ENCODE measurements around the gene GRIN2D. TPM values are rescaled to one million over a fixed set of nuclear protein-coding genes. Genes with fewer than 3 reads are reported as not detected.
A peak's percentile ranks its signal among the peaks of the same experiment; 100 is the strongest.
"Not testable (repeated sequence)": the region's sequence is repeated elsewhere in the genome, so short reads cannot be mapped to it uniquely, and the experiment has no call there.

Gene GRIN2D
- total and polyA plus RNA-seq, 5 experiments from 2014 or later: 0.08 to 0.11 TPM; not detected in 3

DNA sequence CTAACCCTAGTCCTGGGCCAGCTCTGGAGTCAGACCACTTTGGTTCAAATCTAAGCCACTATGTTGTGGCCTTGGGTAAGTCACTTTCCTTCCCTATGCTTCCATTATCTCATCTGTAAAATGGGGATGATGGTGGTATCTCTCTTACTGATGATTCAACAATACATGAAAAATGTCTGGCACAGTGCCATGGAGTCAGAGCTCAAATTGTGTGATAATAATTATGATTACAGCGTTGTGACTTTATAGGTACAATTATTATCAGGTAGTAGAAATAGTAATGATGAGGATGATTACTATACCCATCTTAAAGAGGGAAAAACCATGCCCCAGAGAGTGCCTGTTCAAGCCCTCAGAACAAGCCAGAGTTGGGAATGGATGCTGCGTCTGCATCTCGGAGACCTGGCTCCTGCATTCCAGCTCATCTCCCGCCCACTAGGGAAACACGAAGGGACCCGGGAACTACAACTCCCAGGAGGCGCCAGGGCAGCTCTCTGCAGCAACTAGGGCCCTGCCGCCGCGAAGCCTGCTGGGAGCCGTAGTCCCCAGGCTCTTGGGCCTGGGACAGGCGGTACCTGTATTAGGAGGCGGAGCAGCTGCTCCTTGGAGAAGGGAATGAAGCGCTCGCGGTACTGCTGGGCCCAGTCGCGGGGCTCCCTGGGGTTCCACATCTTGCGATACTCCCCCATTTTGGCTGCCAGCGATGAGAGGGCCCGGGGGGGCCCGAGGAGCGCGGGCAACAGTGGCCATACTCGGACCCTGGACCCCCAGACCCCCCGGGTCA is 30.6 kb upstream of the GRIN2D start:
- POLR2A ChIA-PET: interaction anchor here (0.6 to 3.2 kb wide), 12 partner anchors 11 to 1203 kb away, joined by 3 to 39 read pairs (median 5); partner anchors contain the start of genes KDELR1 and ZSWIM9
- Mint-ChIP-seq H3K27me3 (no peaks in the 10 kb centered on the region), H3K4me1 (peaks cover 11 to 26% (median 16%) of the 10 kb centered on the region in 4 donors), H3K4me3 (peak overlapping the region; percentile 79 to 95 (median 89)), H3K9me3 (no peaks in the 10 kb centered on the region), H3K27ac (peak overlapping the region; percentile 25 to 99 (median 96)), H3K36me3 (peaks cover 0 to 19% (median 0%) of the 10 kb centered on the region in 3 donors)
- DNase-seq (peak; percentile 80 to 93 (median 86)), ATAC-seq (peak; percentile 60 to 66)

DNA sequence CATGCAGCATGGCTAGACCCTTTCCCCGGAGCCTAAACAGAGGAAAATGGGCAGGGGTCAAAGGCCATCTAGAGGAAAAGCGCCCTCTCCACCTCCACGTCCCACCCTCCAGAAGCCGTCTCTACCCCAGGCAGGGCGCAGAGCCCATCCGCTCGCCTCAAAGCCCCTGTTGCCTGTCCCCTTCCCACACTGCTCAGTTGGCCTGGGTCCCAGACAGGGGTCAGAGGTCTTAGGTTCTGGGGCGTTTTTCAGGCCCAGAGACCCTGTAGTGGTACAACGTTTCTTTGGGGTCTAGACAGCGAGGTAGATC is 30.0 kb upstream of the GRIN2D start:
- H3K9me3 Mint-ChIP-seq: no peaks in the 10 kb centered on the region
- no peaks in the 10 kb centered on the region for H3K27me3 Mint-ChIP-seq
- POLR2A ChIA-PET: interaction anchor here (0.6 to 3.2 kb wide), 20 partner anchors 12 to 1513 kb away, joined by 3 to 39 read pairs (median 4); partner anchors contain the start of genes AKT1S1, CARD8, EMP3 and GYS1
- peaks cover 10 to 26% (median 16%) of the 10 kb centered on the region in 4 donors for H3K4me1 Mint-ChIP-seq
- DNase-seq: peak in 2 of 10 donors; percentile 16 to 20
- H3K4me3 Mint-ChIP-seq: peak overlapping the region; percentile 79 to 95 (median 89)
- H3K27ac Mint-ChIP-seq: peak overlapping the region; percentile 93 to 99 (median 96)
- peak in 1 of 2 donors; percentile 17 for ATAC-seq
- peaks cover 0 to 17% (median 0%) of the 10 kb centered on the region in 3 donors for H3K36me3 Mint-ChIP-seq

DNA sequence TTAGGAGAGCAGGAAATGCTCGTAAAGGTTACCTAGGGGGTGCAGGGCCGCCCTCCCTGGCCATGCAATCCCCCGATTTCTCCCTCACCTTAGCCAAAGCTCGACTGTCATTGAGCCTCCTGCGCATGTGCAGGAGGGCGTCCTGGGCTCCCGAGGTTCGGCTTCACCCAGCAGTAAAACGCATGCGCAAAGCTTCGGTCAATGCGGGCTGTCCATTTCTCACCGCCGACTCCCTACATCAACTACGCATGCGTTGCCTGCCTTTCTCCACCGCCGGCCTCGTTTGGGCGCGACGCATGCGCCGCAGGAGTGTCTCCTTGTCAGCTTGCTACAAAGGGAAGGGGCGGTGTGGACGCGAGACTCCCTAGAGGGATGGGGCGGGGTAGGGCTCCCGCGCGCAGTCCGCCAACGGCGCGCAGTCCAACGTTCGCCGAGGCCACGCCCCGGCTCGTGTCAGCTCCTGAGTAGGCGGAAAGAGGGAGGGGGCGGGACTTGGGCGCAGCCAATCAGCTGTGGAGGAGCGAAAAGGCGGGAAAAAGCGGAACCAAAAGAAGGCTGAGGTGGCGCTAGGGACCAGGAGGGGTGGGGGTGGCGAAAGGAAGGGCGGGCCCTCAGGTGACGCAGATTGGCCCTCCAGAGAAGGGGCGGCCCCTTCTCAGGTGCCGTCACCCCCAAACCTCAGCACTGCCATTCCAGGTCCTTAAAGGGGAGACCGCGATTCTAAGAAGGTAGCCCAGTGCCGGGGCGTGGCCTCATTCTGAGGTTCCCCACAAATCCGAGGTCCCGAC is 29.5 kb upstream of the GRIN2D start, which contains the start of the genes SYNGR4 and TMEM143:
SYNGR4 (plus strand) TSS at position 558 of the 788 bp plus-strand sequence. CDS start 1,476 bp downstream, outside the sequence.
TMEM143 (minus strand) TSS at position 131 of the 788 bp plus-strand sequence; CDS start at position 111, 20 bp downstream.
- Mint-ChIP-seq H3K27me3 (no peaks in the 10 kb centered on the region), H3K27ac (peak within 1 kb of the TSS; percentile 93 to 99 (median 96)), H3K4me3 (peak within 1 kb of the TSS; percentile 79 to 95 (median 89)), H3K4me1 (peaks cover 10 to 26% (median 16%) of the 10 kb centered on the region in 4 donors), H3K36me3 (peaks cover 0 to 11% (median 0%) of the 10 kb centered on the region in 3 donors), H3K9me3 (no peaks in the 10 kb centered on the region)
- DNase-seq (peak; percentile 92 to 100 (median 98)), ATAC-seq (peak; percentile 87)
- POLR2A ChIA-PET: interaction anchor here (0.6 to 3.2 kb wide), 23 partner anchors 11 to 1513 kb away, joined by 3 to 39 read pairs (median 4); partner anchors contain the start of genes AKT1S1, CARD8, EMP3 and GYS1

DNA sequence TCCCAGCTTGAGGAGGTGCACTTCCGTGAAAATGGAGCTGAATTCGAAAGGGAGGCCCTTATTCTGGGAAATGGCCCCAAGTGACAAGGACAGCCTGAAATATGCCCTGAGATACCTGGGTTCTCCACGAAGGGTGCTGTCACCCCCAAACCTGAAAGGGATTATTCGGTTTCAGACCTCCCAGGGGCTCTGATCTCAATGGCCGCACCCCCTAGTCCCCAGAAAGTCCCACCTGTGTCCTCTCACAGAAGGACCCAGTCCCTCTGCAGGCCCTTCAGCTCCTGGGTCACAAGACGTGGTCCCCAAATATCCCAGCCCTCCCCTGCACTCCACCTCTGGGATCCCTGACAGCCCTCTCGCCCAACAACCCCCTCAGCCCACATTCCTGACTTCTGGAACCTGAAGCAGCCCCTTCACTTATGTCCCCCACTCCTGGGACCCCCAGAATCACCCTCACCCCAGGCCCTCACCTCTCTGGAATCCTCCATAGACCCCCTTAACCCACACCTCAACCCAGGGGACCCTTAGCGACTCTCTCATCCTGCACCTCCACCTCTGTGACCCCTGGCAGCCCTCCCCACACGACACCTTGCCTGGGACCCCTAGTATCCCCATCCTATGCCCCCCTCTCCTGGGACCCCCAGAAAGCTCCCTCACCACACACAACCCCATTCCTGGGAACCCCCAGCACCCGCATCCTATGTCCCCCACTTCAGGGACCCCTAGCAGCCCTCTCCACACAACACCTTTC is 28.7 kb upstream of the GRIN2D start:
- no peaks in the 10 kb centered on the region for H3K27me3 Mint-ChIP-seq
- peak in 1 of 10 donors; percentile 65 for DNase-seq
- peaks cover 10 to 26% (median 16%) of the 10 kb centered on the region in 4 donors for H3K4me1 Mint-ChIP-seq
- H3K9me3 Mint-ChIP-seq: no peaks in the 10 kb centered on the region
- peak in 1 of 2 donors; percentile 7 for ATAC-seq
- H3K27ac Mint-ChIP-seq: peak overlapping the region; percentile 93 to 99 (median 96)
- POLR2A ChIA-PET: interaction anchor here (0.7 to 3.2 kb wide), 16 partner anchors 13 to 1512 kb away, joined by 3 to 39 read pairs (median 5); partner anchors contain the start of genes AKT1S1, CARD8, EMP3 and GYS1
- peak overlapping the region; percentile 79 to 95 (median 89) for H3K4me3 Mint-ChIP-seq
- H3K36me3 Mint-ChIP-seq: peaks cover 0 to 4% (median 0%) of the 10 kb centered on the region in 3 donors

DNA sequence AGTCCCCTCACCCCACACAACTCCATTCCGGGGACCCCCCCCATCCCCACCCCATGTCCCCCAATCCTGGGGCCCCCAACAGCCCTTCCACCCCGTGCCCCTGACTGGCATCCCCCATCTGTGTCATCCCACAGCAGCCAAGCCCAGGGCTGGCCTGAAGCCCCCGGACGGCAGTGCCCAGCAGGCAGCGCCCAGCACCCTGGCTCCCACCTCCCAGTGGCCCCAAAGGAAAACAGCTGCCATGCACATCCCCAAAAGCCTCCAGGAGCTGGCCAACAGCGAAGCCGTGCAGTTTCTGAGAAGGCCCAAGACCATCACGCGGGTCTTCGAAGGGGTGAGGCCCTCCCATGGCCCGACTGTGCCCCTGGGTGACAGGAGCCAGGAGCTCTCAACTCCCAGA is 27.9 kb upstream of the GRIN2D start:
- H3K9me3 Mint-ChIP-seq: no peaks in the 10 kb centered on the region
- H3K27ac Mint-ChIP-seq: peak overlapping the region in 2 of 10 donors; percentile 38 to 94
- H3K36me3 Mint-ChIP-seq: no peaks in the 10 kb centered on the region
- no peak for ATAC-seq
- H3K4me3 Mint-ChIP-seq: no peak overlapping the region
- H3K4me1 Mint-ChIP-seq: peaks cover 10 to 26% (median 16%) of the 10 kb centered on the region in 4 donors
- POLR2A ChIA-PET: no interaction called here
- H3K27me3 Mint-ChIP-seq: no peaks in the 10 kb centered on the region
- DNase-seq: peak in 1 of 10 donors; percentile 65

DNA sequence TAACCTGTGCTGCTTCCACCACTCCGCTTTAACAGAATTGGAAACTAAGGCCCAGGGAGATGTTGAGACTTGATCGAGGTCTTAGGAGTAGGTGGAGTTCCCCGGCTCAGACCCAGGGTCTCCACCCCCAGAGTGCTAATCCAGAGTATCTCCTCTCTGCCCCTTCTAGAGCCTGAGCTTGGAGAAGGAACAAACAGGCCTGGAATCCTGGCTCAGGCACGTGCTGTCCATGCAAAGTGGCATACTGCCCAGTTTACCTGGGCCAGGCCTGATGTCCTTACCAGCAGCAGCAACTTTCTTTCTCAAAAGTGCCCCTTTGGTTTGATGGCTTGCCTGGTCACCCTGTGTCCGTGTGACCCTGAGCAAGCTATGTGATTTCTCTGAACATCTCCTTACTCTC is 25.6 kb upstream of the GRIN2D start:
- Mint-ChIP-seq H3K36me3 (no peaks in the 10 kb centered on the region), H3K27me3 (no peaks in the 10 kb centered on the region), H3K27ac (peak overlapping the region in 2 of 10 donors; percentile 38 to 43), H3K4me1 (peaks cover 8 to 24% (median 11%) of the 10 kb centered on the region in 4 donors), H3K4me3 (no peak overlapping the region), H3K9me3 (no peaks in the 10 kb centered on the region)
- POLR2A ChIA-PET: no interaction called here
- ATAC-seq: no peak
- DNase-seq: no peak

DNA sequence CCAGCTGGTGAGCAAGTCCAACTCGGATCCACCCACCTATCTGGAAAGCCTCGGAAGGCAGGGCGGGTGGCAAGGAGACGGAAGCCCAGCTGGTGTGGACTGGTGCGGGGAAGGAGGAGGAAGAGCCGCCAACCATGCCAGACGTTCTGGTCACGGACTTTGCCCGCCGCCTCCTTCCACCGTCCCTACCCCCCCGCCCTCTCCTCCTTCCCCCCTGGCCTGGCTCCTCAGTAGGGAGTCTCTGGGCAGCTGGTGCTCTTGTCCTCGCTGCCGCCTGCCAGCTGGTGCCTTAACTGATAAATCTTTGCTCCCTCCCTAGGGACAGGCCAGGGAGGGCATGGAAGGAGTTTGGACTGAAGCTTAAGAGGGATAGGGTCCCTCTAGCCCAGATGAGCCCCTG is 24.5 kb upstream of the GRIN2D start:
- no peak for ATAC-seq
- no peak for DNase-seq
- Mint-ChIP-seq H3K27me3 (no peaks in the 10 kb centered on the region), H3K36me3 (no peaks in the 10 kb centered on the region), H3K4me3 (no peak overlapping the region), H3K27ac (peak overlapping the region in 1 of 10 donors; percentile 29), H3K4me1 (peaks cover 3 to 13% (median 7%) of the 10 kb centered on the region in 4 donors), H3K9me3 (no peaks in the 10 kb centered on the region)
- POLR2A ChIA-PET: no interaction called here

DNA sequence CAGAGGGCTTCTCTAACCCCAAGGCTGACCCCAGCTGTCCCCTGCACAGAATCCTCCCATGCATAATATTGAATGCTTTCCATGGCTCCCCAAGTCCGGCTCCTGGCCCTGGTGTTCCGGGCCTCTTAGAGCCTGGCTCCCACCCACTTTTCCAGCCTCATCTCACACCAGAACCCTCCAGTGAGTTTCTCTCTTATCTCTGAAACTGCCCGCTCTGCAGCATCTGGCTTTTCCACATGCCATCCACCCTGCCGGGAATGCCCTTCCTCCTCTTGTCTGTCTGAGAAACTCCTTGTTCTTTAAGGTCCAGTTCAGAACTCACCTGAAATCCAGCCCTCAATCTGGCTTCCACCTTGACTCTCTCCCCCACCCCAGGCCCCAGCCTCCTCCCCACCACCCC is 22.5 kb upstream of the GRIN2D start:
- no peak for DNase-seq
- H3K36me3 Mint-ChIP-seq: no peaks in the 10 kb centered on the region
- ATAC-seq: no peak
- H3K4me3 Mint-ChIP-seq: no peak overlapping the region
- no peaks in the 10 kb centered on the region for H3K27me3 Mint-ChIP-seq
- no peaks in the 10 kb centered on the region for H3K9me3 Mint-ChIP-seq
- peak overlapping the region in 1 of 10 donors; percentile 4 for H3K27ac Mint-ChIP-seq
- H3K4me1 Mint-ChIP-seq: no peaks in the 10 kb centered on the region
- POLR2A ChIA-PET: interaction anchor here (0.7 kb wide), 1 partner anchor 14 kb away, joined by 3 read pairs; no protein-coding TSS in a partner anchor

DNA sequence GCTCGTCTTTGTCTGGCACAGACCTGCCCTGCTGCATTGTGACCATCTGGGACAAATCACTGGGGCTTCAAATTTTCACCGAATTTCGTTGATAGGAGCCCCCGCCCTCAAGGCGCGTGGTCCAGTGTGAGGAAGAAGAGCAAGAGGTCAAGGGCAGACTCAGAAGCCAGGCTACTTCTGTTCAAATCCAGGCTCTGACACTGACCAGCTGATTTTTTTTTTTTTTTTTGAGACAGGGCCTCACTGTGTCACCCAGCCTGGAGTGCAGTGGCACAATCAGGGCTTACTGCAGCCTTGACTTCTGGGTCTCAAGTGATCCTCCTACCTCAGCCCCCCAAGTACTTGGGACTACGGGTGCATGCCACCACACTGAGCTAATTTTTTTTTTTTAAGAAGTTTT is 22.1 kb upstream of the GRIN2D start:
- no peak overlapping the region for H3K27ac Mint-ChIP-seq
- no peaks in the 10 kb centered on the region for H3K36me3 Mint-ChIP-seq
- POLR2A ChIA-PET: interaction anchor here (0.7 kb wide), 1 partner anchor 14 kb away, joined by 3 read pairs; no protein-coding TSS in a partner anchor
- peaks cover 0 to 3% (median 0%) of the 10 kb centered on the region in 4 donors for H3K4me1 Mint-ChIP-seq
- no peaks in the 10 kb centered on the region for H3K27me3 Mint-ChIP-seq
- H3K4me3 Mint-ChIP-seq: no peak overlapping the region
- no peaks in the 10 kb centered on the region for H3K9me3 Mint-ChIP-seq
- no peak for DNase-seq
- no peak for ATAC-seq

DNA sequence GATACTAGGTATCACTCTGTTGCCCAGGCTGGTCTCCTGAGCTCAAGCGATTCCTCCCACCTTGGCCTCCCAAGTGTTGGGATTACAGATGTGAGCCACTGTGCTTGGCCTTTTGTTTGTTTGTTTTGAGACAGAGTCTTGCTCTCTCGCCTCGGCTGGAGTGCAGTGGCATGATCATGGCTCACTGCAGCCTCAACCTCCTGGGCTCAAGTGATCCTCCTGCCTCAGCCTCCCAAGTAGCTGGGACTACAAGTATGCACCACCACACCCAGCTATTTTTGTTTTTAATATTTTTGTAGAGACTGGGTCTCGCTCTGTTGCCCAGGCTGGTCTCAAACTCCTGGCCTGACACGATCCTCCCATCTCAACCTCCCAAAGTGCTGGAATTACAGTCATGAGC is 21.7 kb upstream of the GRIN2D start:
- H3K4me3 Mint-ChIP-seq, H3K27me3 Mint-ChIP-seq, H3K36me3 Mint-ChIP-seq, ATAC-seq, DNase-seq, H3K9me3 Mint-ChIP-seq, H3K27ac Mint-ChIP-seq, POLR2A ChIA-PET, H3K4me1 Mint-ChIP-seq: not testable (repeated sequence)

DNA sequence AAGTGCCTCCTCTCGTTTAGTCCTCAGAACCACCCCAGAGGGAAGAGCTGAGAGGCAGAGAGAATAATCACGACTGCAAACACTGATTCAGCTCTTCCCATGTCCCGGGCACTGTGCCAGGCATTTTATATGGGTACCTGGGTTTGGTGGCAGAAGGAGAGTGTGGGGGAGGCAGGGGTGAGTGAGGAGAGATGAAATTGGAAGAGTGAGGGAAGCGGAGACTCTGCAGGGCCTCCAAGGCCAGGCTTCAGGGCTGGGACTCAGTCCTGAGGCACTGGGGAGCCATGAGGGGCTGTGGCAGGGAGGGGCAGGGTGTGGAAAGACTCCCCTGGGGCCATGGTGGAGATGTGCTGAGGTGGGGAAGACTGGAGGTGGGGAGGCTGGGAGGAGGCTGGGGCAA is 20.6 kb upstream of the GRIN2D start:
- Mint-ChIP-seq H3K27me3 (no peaks in the 10 kb centered on the region), H3K27ac (no peak overlapping the region)

DNA sequence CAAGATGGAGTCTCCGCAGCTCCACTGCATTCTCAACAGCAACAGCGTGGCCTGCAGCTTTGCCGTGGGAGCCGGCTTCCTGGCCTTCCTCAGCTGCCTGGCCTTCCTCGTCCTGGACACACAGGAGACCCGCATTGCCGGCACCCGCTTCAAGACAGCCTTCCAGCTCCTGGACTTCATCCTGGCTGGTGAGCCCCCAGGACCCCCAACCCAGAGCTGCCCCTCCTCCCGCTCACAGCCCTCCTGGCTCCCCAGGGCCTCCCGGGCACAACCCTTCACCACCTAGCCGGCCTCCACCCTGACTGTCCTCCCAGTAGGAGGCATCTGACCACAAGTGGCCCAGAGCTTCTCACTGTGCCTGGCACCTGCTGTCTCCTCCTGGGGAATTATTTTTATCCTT is 19.9 kb upstream of the GRIN2D start:
- Mint-ChIP-seq H3K4me3 (no peak overlapping the region), H3K9me3 (no peaks in the 10 kb centered on the region), H3K4me1 (peaks cover 0 to 3% (median 0%) of the 10 kb centered on the region in 4 donors), H3K36me3 (no peaks in the 10 kb centered on the region), H3K27ac (peak overlapping the region in 1 of 10 donors; percentile 61), H3K27me3 (no peaks in the 10 kb centered on the region)
- no peak for DNase-seq
- no peak for ATAC-seq
- POLR2A ChIA-PET: no interaction called here

More for the DNA sequence above, 20.6 kb upstream of the GRIN2D start:
- no peaks in the 10 kb centered on the region for H3K9me3 Mint-ChIP-seq
- ATAC-seq (no peak), DNase-seq (no peak)
- no peaks in the 10 kb centered on the region for H3K36me3 Mint-ChIP-seq
- POLR2A ChIA-PET: no interaction called here
- no peak overlapping the region for H3K4me3 Mint-ChIP-seq
- peaks cover 0 to 3% (median 0%) of the 10 kb centered on the region in 4 donors for H3K4me1 Mint-ChIP-seq

All from naive thymus-derived CD8-positive, alpha-beta T cell (primary cell).